GM12874 (cell line): Measurements from ENCODE around the gene PPY.

Experiments used
- TF ChIP-seq, protein P1 (sequence below): IDR thresholded peaks from 2 replicates; pipeline ENCODE4 v1.5.1; 2011; ENCODE audit warnings: low read depth, mild to moderate bottlenecking, control low read depth, low read length, moderate library complexity; ENCODE audit not compliant: insufficient read depth

PPY gene, protein sequence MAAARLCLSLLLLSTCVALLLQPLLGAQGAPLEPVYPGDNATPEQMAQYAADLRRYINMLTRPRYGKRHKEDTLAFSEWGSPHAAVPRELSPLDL

DNA sequence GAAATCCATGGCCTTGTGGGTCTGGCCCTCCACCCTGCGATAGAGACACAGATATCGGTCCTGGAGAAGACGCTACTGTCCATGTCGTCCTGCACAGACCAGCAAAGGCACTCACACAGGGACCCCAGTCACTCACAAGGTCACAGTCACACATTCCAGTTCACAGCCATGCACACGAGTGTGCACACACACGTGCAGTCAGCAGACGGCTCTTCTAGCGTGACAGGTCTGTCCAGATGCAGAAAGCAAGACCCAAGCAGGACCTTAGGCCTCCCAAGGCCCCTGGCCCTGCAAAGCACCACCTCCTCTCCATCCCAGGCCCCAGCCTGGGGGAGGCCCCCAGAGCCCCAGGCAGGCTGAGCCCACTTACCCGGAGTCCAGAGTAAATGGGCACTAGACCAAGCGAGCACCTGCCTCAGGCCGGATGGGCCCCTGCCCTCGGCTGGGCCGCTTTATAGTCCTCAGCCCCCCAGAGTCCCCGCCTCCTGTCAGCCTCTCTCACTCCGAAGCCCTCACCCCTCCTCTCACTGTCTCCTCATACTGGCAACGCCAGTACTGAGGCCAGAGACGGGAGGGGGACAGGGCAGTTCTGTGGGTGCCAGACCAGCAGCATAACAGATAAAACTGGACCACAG is at the start of gene PPY:
PPY (minus strand) TSS at position 426 of the 635 bp plus-strand sequence. CDS start 822 bp downstream, outside the sequence.
- TF ChIP-seq, protein P1, sequence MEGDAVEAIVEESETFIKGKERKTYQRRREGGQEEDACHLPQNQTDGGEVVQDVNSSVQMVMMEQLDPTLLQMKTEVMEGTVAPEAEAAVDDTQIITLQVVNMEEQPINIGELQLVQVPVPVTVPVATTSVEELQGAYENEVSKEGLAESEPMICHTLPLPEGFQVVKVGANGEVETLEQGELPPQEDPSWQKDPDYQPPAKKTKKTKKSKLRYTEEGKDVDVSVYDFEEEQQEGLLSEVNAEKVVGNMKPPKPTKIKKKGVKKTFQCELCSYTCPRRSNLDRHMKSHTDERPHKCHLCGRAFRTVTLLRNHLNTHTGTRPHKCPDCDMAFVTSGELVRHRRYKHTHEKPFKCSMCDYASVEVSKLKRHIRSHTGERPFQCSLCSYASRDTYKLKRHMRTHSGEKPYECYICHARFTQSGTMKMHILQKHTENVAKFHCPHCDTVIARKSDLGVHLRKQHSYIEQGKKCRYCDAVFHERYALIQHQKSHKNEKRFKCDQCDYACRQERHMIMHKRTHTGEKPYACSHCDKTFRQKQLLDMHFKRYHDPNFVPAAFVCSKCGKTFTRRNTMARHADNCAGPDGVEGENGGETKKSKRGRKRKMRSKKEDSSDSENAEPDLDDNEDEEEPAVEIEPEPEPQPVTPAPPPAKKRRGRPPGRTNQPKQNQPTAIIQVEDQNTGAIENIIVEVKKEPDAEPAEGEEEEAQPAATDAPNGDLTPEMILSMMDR = no peak

DNA sequence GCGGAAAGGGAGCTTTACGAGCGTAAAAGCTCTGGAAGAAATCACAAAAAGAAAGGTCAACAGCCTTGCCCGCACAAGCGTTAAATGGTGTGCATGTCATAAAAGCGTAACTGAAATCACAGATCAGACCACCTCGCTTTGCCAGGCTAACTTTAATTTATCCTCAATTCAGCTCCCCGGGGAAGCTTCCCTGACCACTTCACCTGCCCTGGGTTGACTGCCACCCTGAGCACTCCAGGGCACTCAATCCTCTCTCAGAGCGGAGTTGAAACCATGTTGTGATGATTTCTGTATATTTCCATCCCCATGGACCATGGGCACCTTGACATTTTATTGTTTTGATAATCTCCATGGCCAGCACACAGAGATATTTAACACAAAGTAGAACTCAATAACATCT is 46.0 kb upstream of the PPY start:
- TF ChIP-seq, protein P1 = no peak

DNA sequence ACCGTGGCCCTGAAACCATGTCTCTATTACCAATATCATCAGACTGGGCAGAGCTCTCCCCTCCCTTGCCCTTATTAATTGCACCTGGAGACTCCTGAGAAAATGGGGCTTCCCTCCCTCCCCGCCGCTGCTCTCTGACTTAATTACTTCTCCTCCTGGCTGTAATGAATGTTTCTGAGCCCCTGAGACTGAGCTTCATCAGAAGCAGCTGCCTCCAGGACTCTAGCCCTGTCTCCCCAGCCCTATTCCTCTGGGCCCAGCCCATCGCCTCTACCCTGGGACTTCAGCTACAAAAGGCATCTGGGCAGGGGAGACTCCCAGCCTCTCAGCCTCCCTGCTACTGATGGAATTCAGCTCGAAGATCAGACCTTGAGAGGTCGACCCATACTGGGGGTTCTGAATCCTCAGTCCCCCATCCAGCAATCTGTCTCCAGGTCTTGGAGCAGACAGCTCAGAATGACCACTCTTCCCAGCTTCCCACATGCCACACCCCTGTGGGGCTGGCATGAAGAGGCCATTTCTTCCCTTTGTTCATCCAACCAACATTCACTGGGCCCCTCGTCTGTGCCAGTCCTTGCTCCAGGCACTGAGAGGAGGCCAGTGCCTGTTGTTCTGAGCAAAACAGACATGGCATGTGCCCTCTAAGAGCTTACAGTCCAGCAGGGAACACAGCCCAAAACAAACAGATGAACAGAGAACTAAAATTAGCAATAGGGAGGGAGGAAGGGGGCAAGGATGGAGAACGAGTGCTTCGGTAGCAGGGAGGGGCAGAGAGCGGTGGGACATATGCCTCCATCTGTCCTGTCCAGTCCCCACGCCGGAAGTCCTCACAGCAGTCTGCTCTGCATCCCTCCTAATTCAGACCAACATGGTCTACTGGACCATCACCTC is 45.1 kb upstream of the PPY start:
- TF ChIP-seq, protein P1 = no peak

DNA sequence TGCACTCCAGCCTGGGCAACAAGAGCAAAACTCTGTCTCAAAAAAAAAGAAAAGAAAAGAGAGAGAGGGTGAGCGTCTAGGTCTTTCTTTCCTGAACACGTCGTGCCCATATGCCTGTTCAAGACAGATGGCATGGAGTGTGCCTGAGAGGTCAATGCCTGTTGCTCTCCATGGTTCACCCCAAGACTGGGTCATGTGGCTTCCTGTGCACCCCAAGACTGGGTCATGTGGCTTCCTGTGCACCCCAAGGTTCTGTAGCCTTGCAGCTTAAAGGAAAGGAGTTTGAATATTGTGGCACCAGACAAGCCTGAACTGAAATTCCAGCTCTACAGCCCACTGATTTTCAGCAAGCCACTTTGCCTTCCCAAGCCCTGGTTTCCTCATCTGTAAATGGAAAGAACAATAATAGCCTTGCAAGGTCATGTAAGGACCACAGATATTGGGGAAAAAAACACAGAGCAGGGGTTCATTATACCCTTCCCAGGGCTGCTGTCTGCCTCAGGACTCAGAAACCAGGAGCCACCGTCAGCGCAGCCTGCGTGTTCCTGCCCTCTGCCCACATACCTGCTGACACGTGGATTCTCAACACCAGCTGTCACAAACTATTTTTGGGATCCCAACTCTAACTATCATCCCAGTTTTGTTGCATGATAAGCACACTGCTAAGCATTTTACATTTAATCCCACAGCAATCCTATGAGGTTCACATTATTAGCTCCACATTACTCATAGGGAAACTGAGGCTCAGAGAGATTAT is 44.1 kb upstream of the PPY start:
- TF ChIP-seq, protein P1 = no peak

DNA sequence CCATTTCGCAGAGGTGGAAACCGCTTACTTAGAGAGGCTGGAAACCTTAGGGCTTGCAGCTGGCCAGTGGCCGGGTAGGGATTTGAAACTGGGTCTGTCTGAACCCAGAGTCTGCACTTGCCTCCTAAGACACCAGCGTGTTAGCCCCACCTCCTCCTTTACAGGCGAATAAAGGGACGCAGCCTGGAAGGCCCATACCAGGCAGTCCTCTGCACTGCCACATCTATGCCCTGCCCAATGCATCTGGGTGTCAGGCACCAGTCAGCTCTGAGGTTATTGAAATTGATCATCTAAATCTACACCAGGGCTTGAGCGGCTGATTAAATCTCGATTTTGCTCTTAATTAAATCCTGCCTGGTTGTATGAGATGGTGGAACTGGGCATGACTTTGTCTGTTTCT is 42.2 kb upstream of the PPY start:
- TF ChIP-seq, protein P1 = no peak

DNA sequence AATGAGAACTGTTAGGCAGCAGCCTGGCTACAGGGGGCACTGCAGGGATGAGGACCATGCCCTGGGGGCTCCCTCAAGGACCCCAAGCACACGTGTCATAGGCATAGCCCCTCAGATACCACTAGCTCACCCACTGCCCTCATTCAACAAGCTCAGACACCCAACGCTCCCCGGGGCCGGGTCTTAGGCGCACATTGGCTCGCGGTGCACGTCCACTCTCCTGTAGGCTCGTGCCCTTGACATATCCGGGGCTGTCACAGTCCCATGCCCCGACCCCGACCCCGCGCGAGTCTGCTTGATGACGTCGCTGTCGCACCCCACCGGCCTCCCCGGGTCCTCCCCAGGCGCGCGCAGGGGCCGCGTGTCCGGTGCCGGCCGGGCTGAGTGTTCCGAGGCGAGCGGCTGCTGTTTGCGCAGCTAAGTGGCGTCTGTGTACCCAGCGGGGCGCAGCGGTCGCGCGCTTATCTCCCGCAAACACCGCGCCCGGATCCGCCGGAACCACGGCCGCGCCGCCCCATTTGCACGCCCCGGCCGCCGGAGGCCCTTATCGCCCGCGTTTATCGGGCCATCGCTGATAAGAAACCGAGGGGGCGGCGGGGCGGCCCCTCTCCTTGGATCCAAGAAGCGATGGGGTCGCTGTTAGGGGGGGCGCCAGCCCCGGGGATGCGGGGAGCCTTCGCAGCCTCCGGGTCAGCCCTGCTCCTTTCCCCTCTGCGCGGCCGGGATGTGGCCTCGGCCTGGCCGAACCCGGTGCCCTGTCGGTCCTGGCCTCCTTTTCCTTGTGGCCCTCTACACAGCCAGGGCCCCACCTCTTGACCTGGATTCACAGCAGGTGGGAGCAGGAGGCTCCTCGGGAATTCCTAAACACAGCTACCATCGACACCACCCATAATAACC is 41.5 kb upstream of the PPY start:
- TF ChIP-seq, protein P1 = no peak
